Testis (tissue), 2 donors: ENCODE data around the gene KRTAP16-1.

ENCODE experiments used
- POLR2A ChIP-seq: fragments of 450-650 bp; IDR thresholded peaks from one replicate; pipeline ENCODE4 v1.6.1; 2017; ENCODE audit warnings: antibody characterized with exemption, mild to moderate bottlenecking, moderate library complexity
- TF ChIP-seq, protein P1 (sequence below), 3 experiments: fragments of 450-650 bp in 2 of 3; fragments of 200-600 bp in 1 of 3; sonication (generic) in 1 of 3; IDR thresholded peaks; one replicate each; pipeline ENCODE4 v1.5.1; 2016 to 2019; ENCODE audit warnings: antibody characterized with exemption in 3 of 3, mild to moderate bottlenecking in 2 of 3, moderate library complexity in 1 of 3

DNA sequence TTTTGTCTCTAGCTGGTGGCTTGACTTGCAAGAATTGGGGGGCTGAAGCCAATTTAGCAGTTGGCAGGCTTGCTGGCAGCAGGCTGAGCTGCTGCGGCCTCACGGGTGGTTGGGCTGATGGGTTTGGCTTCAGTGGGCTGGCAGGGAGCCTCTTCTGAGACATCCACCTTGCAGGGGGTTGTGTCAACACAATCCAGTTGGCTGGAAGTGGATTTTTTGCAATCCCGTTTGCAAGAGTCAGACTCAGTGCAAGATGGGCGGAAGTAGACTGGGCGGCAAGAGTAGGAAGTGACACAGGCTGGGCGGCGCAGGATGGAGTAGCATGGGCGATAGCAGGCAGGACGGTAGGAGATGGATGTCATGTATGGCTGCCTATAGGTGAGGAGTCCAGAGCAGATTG, 1.5 kb downstream of the KRTAP16-1 start:
- TF ChIP-seq POLR2A, result no peak
- TF ChIP-seq, protein P1, sequence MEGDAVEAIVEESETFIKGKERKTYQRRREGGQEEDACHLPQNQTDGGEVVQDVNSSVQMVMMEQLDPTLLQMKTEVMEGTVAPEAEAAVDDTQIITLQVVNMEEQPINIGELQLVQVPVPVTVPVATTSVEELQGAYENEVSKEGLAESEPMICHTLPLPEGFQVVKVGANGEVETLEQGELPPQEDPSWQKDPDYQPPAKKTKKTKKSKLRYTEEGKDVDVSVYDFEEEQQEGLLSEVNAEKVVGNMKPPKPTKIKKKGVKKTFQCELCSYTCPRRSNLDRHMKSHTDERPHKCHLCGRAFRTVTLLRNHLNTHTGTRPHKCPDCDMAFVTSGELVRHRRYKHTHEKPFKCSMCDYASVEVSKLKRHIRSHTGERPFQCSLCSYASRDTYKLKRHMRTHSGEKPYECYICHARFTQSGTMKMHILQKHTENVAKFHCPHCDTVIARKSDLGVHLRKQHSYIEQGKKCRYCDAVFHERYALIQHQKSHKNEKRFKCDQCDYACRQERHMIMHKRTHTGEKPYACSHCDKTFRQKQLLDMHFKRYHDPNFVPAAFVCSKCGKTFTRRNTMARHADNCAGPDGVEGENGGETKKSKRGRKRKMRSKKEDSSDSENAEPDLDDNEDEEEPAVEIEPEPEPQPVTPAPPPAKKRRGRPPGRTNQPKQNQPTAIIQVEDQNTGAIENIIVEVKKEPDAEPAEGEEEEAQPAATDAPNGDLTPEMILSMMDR (IDR thresholded peaks at IDR 0.05), result no peak
